BE2C (cell line): ENCODE data around the gene CCDC14.
A peak's percentile ranks its signal among the peaks of the same experiment; 100 is the strongest.

Source experiments
- DNase-seq: peaks from one replicate; pipeline ENCODE4 v3.0.0-alpha.2; 2020
- H3K27me3 ChIP-seq: fragments of 250-450 bp; sonication (Bioruptor Pico); 2 replicates; pipeline ENCODE4 v1.5.1; 2020; ENCODE audit warnings: mild to moderate bottlenecking
- H3K36me3 ChIP-seq: fragments of 250-450 bp; sonication (Bioruptor Pico); 2 replicates; pipeline ENCODE4 v1.5.1; 2020; ENCODE audit warnings: mild to moderate bottlenecking
- H3K4me1 ChIP-seq: fragments of 250-450 bp; sonication (Bioruptor Pico); 2 replicates; pipeline ENCODE4 v1.5.1; 2020
- H3K4me3 ChIP-seq: 2 replicates; pipeline ENCODE4 v1.5.1; 2011; ENCODE audit warnings: low read depth, low read length
- H3K9me3 ChIP-seq: fragments of 250-450 bp; sonication (Bioruptor Pico); 2 replicates; pipeline ENCODE4 v1.5.1; 2020
- TF ChIP-seq, protein P1 (sequence below): IDR thresholded peaks from 2 replicates; pipeline ENCODE4 v1.5.1; 2012; ENCODE audit warnings: mild to moderate bottlenecking, low read depth, low read length

CCDC14 gene

DNA sequence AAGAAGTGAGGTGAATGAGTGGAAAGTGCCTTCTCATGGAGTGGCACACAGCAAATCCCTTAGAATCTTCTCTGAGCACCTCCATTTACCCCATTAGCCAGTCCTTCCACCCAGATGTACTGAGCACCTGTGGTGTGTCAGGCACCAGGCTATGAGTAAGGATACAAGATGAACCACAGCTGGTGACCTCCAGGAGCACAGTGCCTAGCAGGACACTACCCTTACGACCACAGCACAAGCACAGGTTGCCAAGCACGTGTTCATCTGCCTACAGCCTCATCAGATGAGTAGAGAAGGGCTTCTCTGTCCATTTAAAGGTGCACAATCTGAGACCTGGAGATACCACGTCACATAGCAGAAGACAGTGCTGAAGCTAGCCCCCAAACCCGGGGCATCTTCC is 83.1 kb downstream of the CCDC14 start:
- H3K27me3 ChIP-seq, result no peaks in the 10 kb centered on the region
- no peak for DNase-seq
- H3K4me3 ChIP-seq, result no peak overlapping the region
- no peaks in the 10 kb centered on the region for H3K36me3 ChIP-seq
- H3K4me1 ChIP-seq, result no peaks in the 10 kb centered on the region
- TF ChIP-seq, protein P1, sequence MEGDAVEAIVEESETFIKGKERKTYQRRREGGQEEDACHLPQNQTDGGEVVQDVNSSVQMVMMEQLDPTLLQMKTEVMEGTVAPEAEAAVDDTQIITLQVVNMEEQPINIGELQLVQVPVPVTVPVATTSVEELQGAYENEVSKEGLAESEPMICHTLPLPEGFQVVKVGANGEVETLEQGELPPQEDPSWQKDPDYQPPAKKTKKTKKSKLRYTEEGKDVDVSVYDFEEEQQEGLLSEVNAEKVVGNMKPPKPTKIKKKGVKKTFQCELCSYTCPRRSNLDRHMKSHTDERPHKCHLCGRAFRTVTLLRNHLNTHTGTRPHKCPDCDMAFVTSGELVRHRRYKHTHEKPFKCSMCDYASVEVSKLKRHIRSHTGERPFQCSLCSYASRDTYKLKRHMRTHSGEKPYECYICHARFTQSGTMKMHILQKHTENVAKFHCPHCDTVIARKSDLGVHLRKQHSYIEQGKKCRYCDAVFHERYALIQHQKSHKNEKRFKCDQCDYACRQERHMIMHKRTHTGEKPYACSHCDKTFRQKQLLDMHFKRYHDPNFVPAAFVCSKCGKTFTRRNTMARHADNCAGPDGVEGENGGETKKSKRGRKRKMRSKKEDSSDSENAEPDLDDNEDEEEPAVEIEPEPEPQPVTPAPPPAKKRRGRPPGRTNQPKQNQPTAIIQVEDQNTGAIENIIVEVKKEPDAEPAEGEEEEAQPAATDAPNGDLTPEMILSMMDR, result no peak
- H3K9me3 ChIP-seq, result no peaks in the 10 kb centered on the region

DNA sequence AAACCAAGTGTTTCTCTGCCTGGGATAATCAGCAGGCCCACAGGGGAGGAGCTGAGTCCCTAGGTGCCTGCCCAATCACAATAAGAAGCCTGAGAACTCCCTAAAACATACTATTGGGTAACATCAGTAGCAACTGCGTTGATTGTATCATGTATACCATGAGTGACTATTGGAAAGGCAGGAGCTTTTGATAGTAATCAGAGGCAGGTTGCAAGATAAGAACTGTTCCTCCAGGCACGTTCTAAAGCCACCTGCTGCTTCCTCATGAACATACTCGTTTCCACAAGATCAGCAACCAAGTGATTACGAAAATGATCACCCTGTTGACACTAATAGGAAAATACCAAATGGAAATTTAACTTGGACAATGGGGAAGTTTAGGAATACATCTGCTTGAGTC is 83.6 kb downstream of the CCDC14 start:
- H3K4me1 ChIP-seq, result no peaks in the 10 kb centered on the region
- no peak for DNase-seq
- H3K4me3 ChIP-seq, result no peak overlapping the region
- no peaks in the 10 kb centered on the region for H3K36me3 ChIP-seq
- TF ChIP-seq, protein P1, result no peak
- H3K9me3 ChIP-seq, result no peaks in the 10 kb centered on the region
- H3K27me3 ChIP-seq, result no peaks in the 10 kb centered on the region

DNA sequence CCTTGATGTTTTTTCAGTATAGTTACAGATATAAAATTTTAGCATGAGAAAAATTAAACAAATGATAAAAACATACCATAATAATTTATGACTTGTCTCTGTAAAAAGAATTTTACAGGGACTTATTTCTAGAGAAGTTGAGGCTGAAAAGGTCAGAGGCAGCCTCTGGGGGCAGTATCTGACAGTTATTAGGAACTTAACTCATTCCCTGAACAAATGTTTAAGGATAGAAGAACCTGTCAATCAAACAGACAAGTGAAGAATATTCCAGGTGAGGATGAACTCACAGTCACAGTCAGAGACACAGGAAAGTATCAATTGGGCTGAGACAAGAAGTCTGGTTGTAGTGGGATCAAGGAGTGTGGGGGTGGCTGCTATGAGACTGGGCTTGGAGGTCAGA is 84.2 kb downstream of the CCDC14 start:
- DNase-seq, result no peak
- Histone ChIP-seq H3K36me3 (no peaks in the 10 kb centered on the region), H3K27me3 (no peaks in the 10 kb centered on the region), H3K9me3 (no peaks in the 10 kb centered on the region), H3K4me1 (no peaks in the 10 kb centered on the region), H3K4me3 (no peak overlapping the region)
- TF ChIP-seq, protein P1, result peak; percentile 51

DNA sequence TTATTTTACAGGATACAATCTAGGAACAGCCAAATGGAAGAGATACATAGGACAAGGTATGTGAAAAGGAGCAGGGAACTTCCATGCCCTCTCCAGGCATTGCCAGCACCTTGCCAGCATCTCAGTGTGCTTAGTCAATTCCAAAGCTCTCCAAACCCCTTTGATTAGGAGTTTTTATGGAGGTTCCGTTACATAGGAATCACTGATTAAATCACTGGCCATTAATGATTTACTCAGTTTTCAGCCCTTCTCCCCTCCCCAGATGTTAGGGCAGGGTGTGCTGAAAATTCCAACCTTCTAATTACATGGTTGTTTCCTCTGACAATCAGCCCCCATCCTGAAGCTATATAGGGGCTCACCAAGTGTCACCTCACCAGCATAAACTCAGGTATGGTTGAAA is 88.4 kb downstream of the CCDC14 start:
- H3K4me3 ChIP-seq, result no peak overlapping the region
- DNase-seq, result no peak
- H3K9me3 ChIP-seq, result no peaks in the 10 kb centered on the region
- H3K36me3 ChIP-seq, result no peaks in the 10 kb centered on the region
- no peaks in the 10 kb centered on the region for H3K27me3 ChIP-seq
- TF ChIP-seq, protein P1, result no peak
- no peaks in the 10 kb centered on the region for H3K4me1 ChIP-seq

DNA sequence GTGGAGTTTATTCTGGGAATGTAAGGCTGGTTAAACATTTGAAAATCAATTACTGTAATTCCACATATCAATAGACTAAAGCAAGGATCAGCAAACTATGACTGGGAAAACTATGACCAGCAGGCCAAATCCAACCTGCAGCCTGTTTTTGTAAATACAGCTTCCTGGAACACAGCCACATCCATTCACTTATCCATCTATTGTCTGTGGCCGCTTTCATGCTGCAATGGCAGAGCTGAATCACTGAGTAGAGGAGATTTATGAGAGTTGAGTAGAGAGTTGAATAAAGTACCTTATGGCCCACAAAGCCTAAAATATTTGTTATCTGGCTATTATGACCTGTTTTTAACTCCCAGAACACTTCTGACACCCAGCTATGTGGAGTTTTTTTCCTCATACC is 89.1 kb downstream of the CCDC14 start:
- Histone ChIP-seq H3K4me1 (no peaks in the 10 kb centered on the region), H3K27me3 (no peaks in the 10 kb centered on the region), H3K9me3 (no peaks in the 10 kb centered on the region), H3K4me3 (no peak overlapping the region), H3K36me3 (no peaks in the 10 kb centered on the region)
- TF ChIP-seq, protein P1, result no peak
- DNase-seq, result no peak

DNA sequence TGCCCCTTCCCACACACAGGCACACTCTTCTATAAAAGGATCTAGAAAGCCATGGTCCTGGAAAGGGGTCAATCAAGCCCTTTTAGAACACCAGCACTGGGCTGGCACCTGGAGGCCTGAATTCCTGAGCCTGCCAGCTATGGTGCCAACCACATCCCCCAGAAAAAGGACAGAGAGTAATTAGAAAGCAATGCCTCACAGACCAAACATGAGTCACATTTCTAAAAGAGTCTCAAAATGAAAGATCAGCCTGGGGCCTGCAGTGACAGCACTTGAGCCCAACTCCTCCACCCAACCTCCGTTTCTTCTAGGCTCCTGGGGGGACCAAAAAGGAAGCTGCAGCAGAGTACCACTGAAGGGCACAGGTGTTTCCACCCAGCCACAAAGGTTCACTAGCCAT is 91.0 kb downstream of the CCDC14 start:
- Histone ChIP-seq H3K4me1 (no peaks in the 10 kb centered on the region), H3K4me3 (no peak overlapping the region), H3K9me3 (no peaks in the 10 kb centered on the region), H3K36me3 (no peaks in the 10 kb centered on the region), H3K27me3 (no peaks in the 10 kb centered on the region)
- no peak for DNase-seq
- TF ChIP-seq, protein P1, result no peak
